Osteoblast (primary cell): Measurements from ENCODE around the gene SLC23A3. TPM values are rescaled to one million over a fixed set of nuclear protein-coding genes. Genes with fewer than 3 reads are reported as not detected.
"Not testable (repeated sequence)": the region's sequence is repeated elsewhere in the genome, so short reads cannot be mapped to it uniquely, and the experiment has no call there.

Experiments used
- DNase-seq: peaks from one replicate; pipeline ENCODE4 v3.0.0; 2011; ENCODE audit warnings: low spot score, mixed read lengths; ENCODE audit not compliant: insufficient read length; ENCODE audit errors: missing footprints
- H2AFZ ChIP-seq: 2 replicates; pipeline ENCODE4 v1.6.0; 2011; ENCODE audit warnings: mild to moderate bottlenecking, low read length
- H3K27ac ChIP-seq: 2 replicates; pipeline ENCODE4 v1.5.1; 2011; ENCODE audit warnings: mild to moderate bottlenecking, low read depth, low read length, moderate library complexity
- H3K27me3 ChIP-seq: 2 replicates; pipeline ENCODE4 v1.6.0; 2012; ENCODE audit warnings: mild to moderate bottlenecking, control low read depth, inconsistent platforms, low read length, moderate library complexity; ENCODE audit not compliant: insufficient read depth
- H3K36me3 ChIP-seq: 2 replicates; pipeline ENCODE4 v1.5.1; 2011; ENCODE audit warnings: mild to moderate bottlenecking, low read length, control low read depth, moderate library complexity; ENCODE audit not compliant: insufficient read depth
- H3K4me1 ChIP-seq: 2 replicates; pipeline ENCODE4 v1.5.1; 2011; ENCODE audit warnings: mild to moderate bottlenecking, low read length, control low read depth, moderate library complexity; ENCODE audit not compliant: insufficient read depth
- H3K4me2 ChIP-seq: 2 replicates; pipeline ENCODE4 v1.6.0; 2011; ENCODE audit warnings: mild to moderate bottlenecking, low read length; ENCODE audit not compliant: insufficient read depth
- H3K4me3 ChIP-seq: fragments of 200-600 bp; sonication (generic); 3 replicates; pipeline ENCODE4 v1.5.1; 2012; ENCODE audit warnings: mild to moderate bottlenecking, low read length, inconsistent platforms; ENCODE audit not compliant: insufficient read depth
- H3K79me2 ChIP-seq: 2 replicates; pipeline ENCODE4 v1.6.0; 2012; ENCODE audit warnings: mild to moderate bottlenecking, low read length, control low read depth, inconsistent platforms; ENCODE audit not compliant: insufficient read depth
- H3K9me3 ChIP-seq: 2 replicates; pipeline ENCODE4 v1.5.1; 2011; ENCODE audit warnings: low read depth, low read length, control low read depth
- H4K20me1 ChIP-seq: 2 replicates; pipeline ENCODE4 v1.6.0; 2012; ENCODE audit warnings: mild to moderate bottlenecking, low read length, control low read depth; ENCODE audit not compliant: insufficient read depth
- CTCF ChIP-seq: IDR thresholded peaks from 2 replicates; pipeline ENCODE4 v1.5.1; 2011; ENCODE audit warnings: mild to moderate bottlenecking, low read depth, low read length, moderate library complexity; ENCODE audit errors: extremely low read depth
- total RNA-seq: library from RNA; depleted of rRNA; stranded (reverse); fragments of >200 nt; gene quantifications from 2 replicates; pipeline ENCODE4 v1.2.3, GENCODE V29; 2012

Gene SLC23A3
- total RNA-seq, 1 donor, result 1.4 TPM

GRCh38 chr2:219206328-219207133, 36.7 kb upstream of the SLC23A3 start, which contains the start of gene ZFAND2B:
Gene ZFAND2B, plus strand, starts transcription at chr2:219206782. Its CDS starts 206 bp downstream, at chr2:219206988.
- Histone ChIP-seq H4K20me1 (no peaks in the 10 kb centered on the region), H2AFZ (peak within 1 kb of the TSS; percentile 95), H3K4me2 (peak within 1 kb of the TSS; percentile 100), H3K4me3 (peak within 1 kb of the TSS; percentile 80), H3K27ac (peak within 1 kb of the TSS; percentile 54), H3K36me3 (peaks cover 32% of the 10 kb centered on the region), H3K4me1 (peaks cover 18% of the 10 kb centered on the region), H3K79me2 (peaks cover 3% of the 10 kb centered on the region), H3K9me3 (no peaks in the 10 kb centered on the region), H3K27me3 (no peaks in the 10 kb centered on the region)
- DNase-seq, result peak; percentile 100
- TF ChIP-seq CTCF, result no peak

- Histone ChIP-seq H3K79me2 (peaks cover 3% of the 10 kb centered on the region), H2AFZ (peak overlapping the region; percentile 95), H3K4me2 (peak overlapping the region; percentile 100), H3K27ac (peak overlapping the region; percentile 54), H3K9me3 (no peaks in the 10 kb centered on the region), H3K36me3 (peaks cover 28% of the 10 kb centered on the region), H3K4me1 (peaks cover 18% of the 10 kb centered on the region), H3K4me3 (peak overlapping the region; percentile 80), H4K20me1 (no peaks in the 10 kb centered on the region), H3K27me3 (no peaks in the 10 kb centered on the region)
- TF ChIP-seq CTCF, result no peak
- DNase-seq, result no peak
Measured at GRCh38 chr2:219205981-219206327, 36.1 kb upstream of the SLC23A3 start.

GRCh38 chr2:219205165-219205538, 35.3 kb upstream of the SLC23A3 start:
- Histone ChIP-seq H3K4me3 (no peak overlapping the region), H3K27ac (no peak overlapping the region), H2AFZ (no peak overlapping the region), H4K20me1 (no peaks in the 10 kb centered on the region), H3K36me3 (peaks cover 20% of the 10 kb centered on the region), H3K4me1 (peaks cover 18% of the 10 kb centered on the region), H3K79me2 (peaks cover 3% of the 10 kb centered on the region), H3K27me3 (no peaks in the 10 kb centered on the region), H3K9me3 (no peaks in the 10 kb centered on the region), H3K4me2 (no peak overlapping the region)
- TF ChIP-seq CTCF, result no peak
- DNase-seq, result no peak

- Histone ChIP-seq H3K36me3 (peaks cover 15% of the 10 kb centered on the region), H3K4me2 (no peak overlapping the region), H3K9me3 (no peaks in the 10 kb centered on the region), H3K79me2 (peaks cover 3% of the 10 kb centered on the region), H3K27ac (no peak overlapping the region), H3K4me3 (no peak overlapping the region), H4K20me1 (no peaks in the 10 kb centered on the region), H3K4me1 (peaks cover 18% of the 10 kb centered on the region), H2AFZ (no peak overlapping the region), H3K27me3 (no peaks in the 10 kb centered on the region)
- DNase-seq, result no peak
- no peak for TF ChIP-seq CTCF
Measured at GRCh38 chr2:219204425-219205164, 34.8 kb upstream of the SLC23A3 start.

- not testable (repeated sequence) for H3K4me2 ChIP-seq, H3K27ac ChIP-seq, H3K36me3 ChIP-seq, H3K79me2 ChIP-seq, DNase-seq, H3K27me3 ChIP-seq, H3K9me3 ChIP-seq, H3K4me3 ChIP-seq, H2AFZ ChIP-seq, H4K20me1 ChIP-seq, H3K4me1 ChIP-seq
Measured at GRCh38 chr2:219201331-219201730, 31.5 kb upstream of the SLC23A3 start.
